OCI-LY1 (cell line): ENCODE data around the gene GRHL1.

Experiments used
- H2AFZ ChIP-seq: fragments of 200-600 bp; sonication (generic), shearing (Covaris generic); 2 replicates; pipeline ENCODE4 v1.6.0; 2014; ENCODE audit warnings: antibody characterized with exemption, mild to moderate bottlenecking, low read length
- H3F3A ChIP-seq: fragments of 200-600 bp; sonication (generic), shearing (Covaris generic); 2 replicates; pipeline ENCODE4 v1.6.0; 2014; ENCODE audit warnings: mild to moderate bottlenecking, antibody characterized with exemption, low read length, moderate library complexity; ENCODE audit not compliant: insufficient read depth
- H3K27ac ChIP-seq: fragments of 200-600 bp; sonication (generic); 2 replicates; pipeline ENCODE4 v1.5.1; 2014; ENCODE audit warnings: low read length, mixed run types, mild to moderate bottlenecking, low read depth; ENCODE audit not compliant: poor library complexity, severe bottlenecking
- H3K27me3 ChIP-seq: fragments of 200-600 bp; sonication (generic); 2 replicates; pipeline ENCODE4 v1.6.0; 2014; ENCODE audit warnings: antibody characterized with exemption, mild to moderate bottlenecking, low read length, moderate library complexity; ENCODE audit not compliant: insufficient read depth
- H3K36me3 ChIP-seq: fragments of 200-600 bp; sonication (generic); 2 replicates; pipeline ENCODE4 v1.6.1; 2014; ENCODE audit warnings: mild to moderate bottlenecking, antibody characterized with exemption, low read length, moderate library complexity, mixed read lengths; ENCODE audit not compliant: insufficient read depth
- H3K4me1 ChIP-seq: fragments of 200-600 bp; sonication (generic); 2 replicates; pipeline ENCODE4 v1.5.1; 2014; ENCODE audit warnings: mild to moderate bottlenecking, low read length, moderate library complexity; ENCODE audit not compliant: insufficient read depth, severe bottlenecking
- H3K4me2 ChIP-seq: fragments of 200-600 bp; sonication (generic), shearing (Covaris generic); 2 replicates; pipeline ENCODE4 v1.6.1; 2014; ENCODE audit warnings: low read length
- H3K4me3 ChIP-seq: fragments of 200-600 bp; sonication (generic); 2 replicates; pipeline ENCODE4 v1.5.1; 2014; ENCODE audit warnings: low read length, low read depth, mild to moderate bottlenecking, mixed read lengths; ENCODE audit not compliant: poor library complexity, severe bottlenecking
- H3K79me2 ChIP-seq: fragments of 200-600 bp; shearing (Covaris generic); 2 replicates; pipeline ENCODE4 v1.6.1; 2016; ENCODE audit warnings: mixed run types, low read length, mixed read lengths; ENCODE audit not compliant: insufficient read depth
- H3K9ac ChIP-seq: fragments of 200-600 bp; sonication (generic), shearing (Covaris generic); 2 replicates; pipeline ENCODE4 v1.6.1; 2014; ENCODE audit warnings: mild to moderate bottlenecking, low read length, mixed read lengths
- H3K9me2 ChIP-seq: fragments of 200-600 bp; sonication (generic), shearing (Covaris generic); 2 replicates; pipeline ENCODE4 v1.6.1; 2014; ENCODE audit warnings: low read depth, mild to moderate bottlenecking, low read length, mixed read lengths
- H3K9me3 ChIP-seq: fragments of 200-600 bp; shearing (Covaris generic); 2 replicates; pipeline ENCODE4 v1.6.1; 2014; ENCODE audit warnings: low read length, mixed read lengths
- H4K20me1 ChIP-seq: fragments of 200-600 bp; sonication (generic), shearing (Covaris generic); 2 replicates; pipeline ENCODE4 v1.6.0; 2016; ENCODE audit warnings: mild to moderate bottlenecking, low read length; ENCODE audit not compliant: insufficient read depth
- CTCF ChIP-seq: fragments of 200-600 bp; sonication (generic), shearing (Covaris generic); IDR thresholded peaks from 2 replicates; pipeline ENCODE4 v1.5.1; 2017; ENCODE audit warnings: mild to moderate bottlenecking, antibody characterized with exemption, low read length, moderate library complexity, mixed read lengths
- EZH2 ChIP-seq: fragments of 200-600 bp; sonication (generic), shearing (Covaris generic); IDR thresholded peaks from 2 replicates; pipeline ENCODE4 v1.8.0; 2017; ENCODE audit warnings: borderline replicate concordance, mixed run types, mild to moderate bottlenecking, antibody characterized with exemption, low read length, moderate library complexity, mixed read lengths

The GRHL1 gene

GRCh38 chr2:9939587-9940485, 11.7 kb upstream of the GRHL1 start:
- Histone ChIP-seq H3K4me1 (no peaks in the 10 kb centered on the region), H3K36me3 (peaks cover 6% of the 10 kb centered on the region), H3K27ac (no peak overlapping the region), H3K9ac (no peak overlapping the region), H4K20me1 (no peaks in the 10 kb centered on the region), H3K4me3 (no peak overlapping the region), H3K79me2 (no peaks in the 10 kb centered on the region), H3K27me3 (0 out of 2 replicates have a peak, but pooled peaks cover 3% of the 10 kb centered on the region), H3K4me2 (no peak overlapping the region), H3F3A (no peaks in the 10 kb centered on the region), H2AFZ (no peak overlapping the region), H3K9me2 (no peaks in the 10 kb centered on the region), H3K9me3 (no peaks in the 10 kb centered on the region)
- TF ChIP-seq EZH2 (no peak), CTCF (no peak)

- H3K4me2 ChIP-seq, result no peak overlapping the region
These were observed 10.1 kb upstream of the GRHL1 start for GRCh38 chr2:9941196-9941995.

DNA sequence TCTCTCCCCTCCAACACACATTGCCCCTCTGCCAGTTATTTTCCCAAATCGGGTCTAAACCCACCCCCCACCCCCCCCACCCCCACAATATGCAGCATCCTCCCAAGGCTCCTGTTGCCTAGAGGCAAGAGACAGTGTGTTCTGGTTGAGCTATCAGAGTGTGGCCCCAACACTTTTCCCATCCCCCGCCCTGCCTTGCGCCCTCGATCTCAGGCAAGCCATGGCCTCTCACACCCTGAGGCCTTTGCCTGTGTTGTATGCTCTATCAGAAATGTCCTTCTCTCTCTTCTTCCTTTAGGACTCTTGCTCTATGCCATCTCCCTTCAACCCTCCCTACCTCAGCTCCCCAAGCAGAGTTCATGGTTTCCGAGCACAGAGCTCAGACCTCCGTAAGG, 9.5 kb upstream of the GRHL1 start:
- Histone ChIP-seq H2AFZ (no peak overlapping the region), H3K4me1 (no peaks in the 10 kb centered on the region), H3K27ac (no peak overlapping the region), H3K9me2 (no peaks in the 10 kb centered on the region), H3K36me3 (no peaks in the 10 kb centered on the region), H3K27me3 (0 out of 2 replicates have a peak, but pooled peaks cover 3% of the 10 kb centered on the region), H3K4me3 (no peak overlapping the region), H4K20me1 (no peaks in the 10 kb centered on the region), H3F3A (no peaks in the 10 kb centered on the region), H3K9ac (no peak overlapping the region), H3K4me2 (no peak overlapping the region), H3K9me3 (no peaks in the 10 kb centered on the region), H3K79me2 (no peaks in the 10 kb centered on the region)
- TF ChIP-seq CTCF (no peak), EZH2 (no peak)

More at GRCh38 chr2:9941196-9941995, 10.1 kb upstream of the GRHL1 start:
- 0 out of 2 replicates have a peak, but pooled peaks cover 3% of the 10 kb centered on the region for H3K27me3 ChIP-seq
- H3K4me3 ChIP-seq, result no peak overlapping the region
- no peaks in the 10 kb centered on the region for H3F3A ChIP-seq
- no peaks in the 10 kb centered on the region for H3K79me2 ChIP-seq
- no peaks in the 10 kb centered on the region for H3K36me3 ChIP-seq
- no peak for TF ChIP-seq CTCF
- TF ChIP-seq EZH2, result no peak
- no peaks in the 10 kb centered on the region for H4K20me1 ChIP-seq
- no peaks in the 10 kb centered on the region for H3K4me1 ChIP-seq
- H3K9ac ChIP-seq, result no peak overlapping the region
- H3K9me3 ChIP-seq, result no peaks in the 10 kb centered on the region
- no peak overlapping the region for H3K27ac ChIP-seq
- no peak overlapping the region for H2AFZ ChIP-seq
- no peaks in the 10 kb centered on the region for H3K9me2 ChIP-seq
